Stimulated activated CD8-positive, alpha-beta memory T cell treated with anti-CD3 and anti-CD28 coated beads, Interleukin-2, amount 100 ng/mL, for 48 hours (primary cell): ENCODE measurements around the gene PPP1R13B.

Experiments
- DNase-seq, 2 donors: peaks; one replicate each; pipeline ENCODE4 v3.0.0-alpha.2; 2020; ENCODE audit warnings: low read depth in 2 of 2

The PPP1R13B gene

GRCh38 chr14:103685276-103686211 lies 161.8 kb downstream of the PPP1R13B start:
- DNase-seq: no peak

- DNase-seq: no peak
Measured at GRCh38 chr14:103684871-103685270, 162.5 kb downstream of the PPP1R13B start.

DNA sequence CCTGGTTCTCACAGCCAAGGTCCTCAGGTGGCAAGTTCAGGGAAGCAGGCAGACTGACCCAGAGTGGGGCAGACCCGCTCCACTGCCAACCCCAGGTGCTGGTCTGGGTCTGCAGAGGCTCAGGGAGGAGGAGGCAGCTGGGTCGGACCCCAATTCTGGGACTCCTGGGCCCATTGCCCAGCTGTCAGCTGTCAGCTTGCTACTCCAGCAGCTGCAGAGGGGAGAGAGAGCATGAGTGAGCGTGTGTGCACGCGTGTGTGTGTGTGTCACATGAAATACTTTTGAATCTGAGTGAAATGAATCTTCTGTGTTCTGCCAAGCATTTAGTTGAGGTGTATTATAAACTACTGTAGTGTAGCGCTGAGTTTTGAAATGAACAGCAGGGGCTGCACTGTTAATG lies 162.9 kb downstream of the PPP1R13B start:
- no peak for DNase-seq
